Fibroblast of mammary gland (primary cell): ENCODE data around the gene DPY19L3.

ENCODE experiments used
- DNase-seq: peaks from one replicate; pipeline ENCODE4 v3.0.0-alpha.2; 2010; ENCODE audit warnings: low read depth
- H3K4me3 ChIP-seq: 2 replicates; pipeline ENCODE4 v1.5.1; 2011; ENCODE audit warnings: low read depth, mild to moderate bottlenecking, low read length, moderate library complexity; ENCODE audit not compliant: control insufficient read depth
- TF ChIP-seq, protein P1 (sequence below): conservative IDR thresholded peaks from 2 replicates; pipeline ENCODE4 v1.5.1; 2011; ENCODE audit warnings: low read depth, low read length, inconsistent platforms; ENCODE audit not compliant: control insufficient read depth, insufficient read depth

The DPY19L3 gene

DNA sequence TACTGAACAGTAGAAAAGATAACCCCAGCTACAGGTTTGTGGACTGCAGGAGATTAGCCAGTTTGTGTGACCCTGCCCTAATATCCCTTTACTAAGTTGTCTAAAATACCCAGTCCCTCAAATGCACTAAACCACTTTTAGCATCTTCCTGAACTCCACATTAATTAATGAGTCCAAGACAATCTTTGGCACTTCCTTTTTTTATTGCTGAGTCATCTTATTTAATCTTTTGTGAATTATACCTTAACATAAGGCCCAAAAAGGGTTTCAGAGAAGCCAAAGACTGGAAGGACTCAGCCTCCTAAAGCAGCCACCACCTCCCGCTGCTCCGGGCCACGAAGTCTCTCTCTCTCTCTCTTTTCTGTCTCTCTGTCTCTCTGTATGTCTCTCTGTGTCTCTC lies 126.7 kb downstream of the DPY19L3 start:
- no peak overlapping the region for H3K4me3 ChIP-seq
- DNase-seq, result no peak
- TF ChIP-seq, protein P1, sequence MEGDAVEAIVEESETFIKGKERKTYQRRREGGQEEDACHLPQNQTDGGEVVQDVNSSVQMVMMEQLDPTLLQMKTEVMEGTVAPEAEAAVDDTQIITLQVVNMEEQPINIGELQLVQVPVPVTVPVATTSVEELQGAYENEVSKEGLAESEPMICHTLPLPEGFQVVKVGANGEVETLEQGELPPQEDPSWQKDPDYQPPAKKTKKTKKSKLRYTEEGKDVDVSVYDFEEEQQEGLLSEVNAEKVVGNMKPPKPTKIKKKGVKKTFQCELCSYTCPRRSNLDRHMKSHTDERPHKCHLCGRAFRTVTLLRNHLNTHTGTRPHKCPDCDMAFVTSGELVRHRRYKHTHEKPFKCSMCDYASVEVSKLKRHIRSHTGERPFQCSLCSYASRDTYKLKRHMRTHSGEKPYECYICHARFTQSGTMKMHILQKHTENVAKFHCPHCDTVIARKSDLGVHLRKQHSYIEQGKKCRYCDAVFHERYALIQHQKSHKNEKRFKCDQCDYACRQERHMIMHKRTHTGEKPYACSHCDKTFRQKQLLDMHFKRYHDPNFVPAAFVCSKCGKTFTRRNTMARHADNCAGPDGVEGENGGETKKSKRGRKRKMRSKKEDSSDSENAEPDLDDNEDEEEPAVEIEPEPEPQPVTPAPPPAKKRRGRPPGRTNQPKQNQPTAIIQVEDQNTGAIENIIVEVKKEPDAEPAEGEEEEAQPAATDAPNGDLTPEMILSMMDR, result no peak
